PC-3 (cell line): ENCODE results near the gene COL25A1.

ENCODE experiments used
- EZH2 ChIP-seq: fragments of 300-600 bp; sonication (generic); IDR thresholded peaks from one replicate; pipeline ENCODE4 v1.6.1; 2017; ENCODE audit warnings: antibody characterized with exemption, mild to moderate bottlenecking, low read length; ENCODE audit not compliant: unreplicated experiment
- TF ChIP-seq, protein P1 (sequence below): fragments of 300-600 bp; sonication (generic); conservative IDR thresholded peaks from 2 replicates; pipeline ENCODE4 v1.5.1; 2017; ENCODE audit warnings: antibody characterized with exemption, low read depth, mild to moderate bottlenecking, low read length

DNA sequence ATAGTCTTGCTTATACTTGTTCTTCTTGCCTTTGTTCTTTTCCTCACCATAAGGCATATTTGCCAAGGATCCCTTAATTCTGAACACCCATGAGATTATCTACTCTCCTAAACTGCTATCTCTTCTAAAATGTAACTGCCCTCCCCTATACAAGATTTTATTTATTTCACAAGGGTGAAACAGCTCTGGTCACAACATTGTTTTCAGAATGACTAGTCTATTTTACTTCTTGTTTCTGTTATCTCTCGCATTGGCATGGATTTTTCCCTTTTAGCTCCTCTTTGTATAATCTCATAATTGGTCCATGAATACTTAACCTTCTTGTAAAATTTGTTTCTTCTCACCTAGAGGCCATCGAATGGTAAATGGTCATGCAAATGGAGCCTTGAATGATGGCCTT, 17.2 kb upstream of the COL25A1 start:
- TF ChIP-seq, protein P1, sequence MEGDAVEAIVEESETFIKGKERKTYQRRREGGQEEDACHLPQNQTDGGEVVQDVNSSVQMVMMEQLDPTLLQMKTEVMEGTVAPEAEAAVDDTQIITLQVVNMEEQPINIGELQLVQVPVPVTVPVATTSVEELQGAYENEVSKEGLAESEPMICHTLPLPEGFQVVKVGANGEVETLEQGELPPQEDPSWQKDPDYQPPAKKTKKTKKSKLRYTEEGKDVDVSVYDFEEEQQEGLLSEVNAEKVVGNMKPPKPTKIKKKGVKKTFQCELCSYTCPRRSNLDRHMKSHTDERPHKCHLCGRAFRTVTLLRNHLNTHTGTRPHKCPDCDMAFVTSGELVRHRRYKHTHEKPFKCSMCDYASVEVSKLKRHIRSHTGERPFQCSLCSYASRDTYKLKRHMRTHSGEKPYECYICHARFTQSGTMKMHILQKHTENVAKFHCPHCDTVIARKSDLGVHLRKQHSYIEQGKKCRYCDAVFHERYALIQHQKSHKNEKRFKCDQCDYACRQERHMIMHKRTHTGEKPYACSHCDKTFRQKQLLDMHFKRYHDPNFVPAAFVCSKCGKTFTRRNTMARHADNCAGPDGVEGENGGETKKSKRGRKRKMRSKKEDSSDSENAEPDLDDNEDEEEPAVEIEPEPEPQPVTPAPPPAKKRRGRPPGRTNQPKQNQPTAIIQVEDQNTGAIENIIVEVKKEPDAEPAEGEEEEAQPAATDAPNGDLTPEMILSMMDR, result no peak
- no peak for TF ChIP-seq EZH2
